Renal cortical epithelial cell (primary cell): ENCODE data around the gene TAS2R60. TPM values are rescaled to one million over a fixed set of nuclear protein-coding genes. Genes with fewer than 3 reads are reported as not detected.
A peak's percentile ranks its signal among the peaks of the same experiment; 100 is the strongest.
"Not testable (repeated sequence)": the region's sequence is repeated elsewhere in the genome, so short reads cannot be mapped to it uniquely, and the experiment has no call there.

Source experiments
- DNase-seq: peaks from one replicate; pipeline ENCODE4 v3.0.0-alpha.2; 2011; ENCODE audit warnings: low read depth
- total RNA-seq: library from RNA; depleted of rRNA; stranded (reverse); fragments of >200 nt; gene quantifications from 2 replicates; pipeline ENCODE4 v1.2.3, GENCODE V29; 2014

The TAS2R60 gene
- total RNA-seq, 1 donor from 2014 or later, result not detected

DNA sequence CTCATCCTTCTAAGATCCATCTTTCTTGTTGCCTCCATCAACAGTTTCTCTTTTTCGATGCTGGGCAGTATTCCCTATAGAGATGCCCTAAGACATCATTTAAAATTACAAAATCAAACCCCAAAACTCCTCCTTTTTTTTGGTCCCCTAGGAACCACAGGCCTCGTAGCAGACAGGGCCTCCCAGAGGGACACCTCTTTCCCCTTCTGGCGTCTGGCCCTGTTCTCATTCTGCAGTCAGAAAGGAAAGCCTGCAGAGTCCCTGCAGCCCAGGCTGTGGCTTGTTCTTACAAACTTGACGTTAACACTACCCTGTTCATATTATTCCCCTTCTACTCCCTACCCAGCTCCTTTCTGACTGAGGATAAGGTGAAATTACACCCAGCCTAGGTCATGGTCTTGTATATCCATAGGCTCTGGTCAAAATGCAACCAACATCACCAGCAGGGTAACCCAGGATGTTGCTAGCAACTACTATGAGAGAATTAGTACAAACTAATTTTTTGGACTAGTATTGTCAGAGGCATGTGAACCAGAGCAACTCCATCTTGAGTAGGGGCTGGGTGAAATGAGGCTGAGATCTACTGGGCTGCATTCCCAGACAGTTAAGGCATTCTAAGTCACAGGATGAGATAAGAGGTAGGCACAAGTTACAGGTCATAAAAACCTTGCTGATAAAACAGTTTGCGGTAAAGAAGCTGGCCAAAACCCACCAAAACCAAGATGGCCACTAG lies 31.1 kb upstream of the TAS2R60 start:
- DNase-seq, result no peak

GRCh38 chr7:143413123-143413522 lies 30.1 kb upstream of the TAS2R60 start:
- DNase-seq, result no peak

DNA sequence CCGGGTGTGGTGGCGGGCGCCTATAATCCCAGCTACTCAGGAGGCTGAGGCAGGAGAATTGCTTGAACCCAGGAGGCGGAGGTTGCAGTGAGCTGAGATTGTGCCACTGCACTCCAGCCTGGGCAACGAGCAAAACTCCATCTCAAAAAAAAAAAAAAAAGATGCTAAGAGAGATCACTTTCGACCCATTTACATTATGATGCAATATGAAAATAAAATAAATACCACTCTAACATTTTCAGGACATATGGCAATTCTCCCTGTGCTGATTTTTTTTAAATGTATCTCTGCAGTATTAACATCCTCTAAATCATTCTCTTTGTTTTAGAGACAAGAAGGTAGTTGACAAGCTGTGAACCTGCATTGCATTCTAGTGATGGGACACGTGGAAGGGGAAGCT lies 28.0 kb upstream of the TAS2R60 start:
- DNase-seq, result not testable (repeated sequence)

GRCh38 chr7:143415742-143416397 lies 27.4 kb upstream of the TAS2R60 start:
- peak; percentile 54 for DNase-seq

DNA sequence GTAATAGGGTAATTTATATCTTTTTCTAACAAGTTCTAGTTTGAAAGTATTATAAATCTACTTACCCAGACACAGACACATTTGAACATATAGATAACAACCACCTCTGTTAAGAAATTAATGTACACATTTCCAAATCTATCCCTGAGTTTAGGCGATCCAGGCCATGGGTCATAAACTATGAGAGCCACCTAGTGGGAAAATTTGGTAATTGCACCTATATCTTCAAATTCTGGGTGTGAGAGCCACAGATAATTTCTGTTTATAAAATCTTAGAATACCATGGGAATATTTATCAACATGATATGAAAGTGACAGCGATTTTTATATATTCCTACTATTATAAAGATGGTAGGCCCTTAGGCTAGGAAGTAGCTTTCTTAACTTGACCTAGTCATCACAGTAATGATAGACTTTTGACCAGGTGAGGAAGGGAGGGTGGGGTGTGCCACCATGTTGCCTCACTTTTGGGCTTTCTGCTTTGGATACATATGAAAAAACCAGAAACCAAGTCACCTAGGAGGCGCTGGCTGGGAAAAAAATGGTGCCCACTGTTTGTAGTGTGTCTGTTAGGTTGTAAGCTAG lies 26.6 kb upstream of the TAS2R60 start:
- peak; percentile 28 for DNase-seq

GRCh38 chr7:143417734-143418383 lies 25.4 kb upstream of the TAS2R60 start:
- no peak for DNase-seq

DNA sequence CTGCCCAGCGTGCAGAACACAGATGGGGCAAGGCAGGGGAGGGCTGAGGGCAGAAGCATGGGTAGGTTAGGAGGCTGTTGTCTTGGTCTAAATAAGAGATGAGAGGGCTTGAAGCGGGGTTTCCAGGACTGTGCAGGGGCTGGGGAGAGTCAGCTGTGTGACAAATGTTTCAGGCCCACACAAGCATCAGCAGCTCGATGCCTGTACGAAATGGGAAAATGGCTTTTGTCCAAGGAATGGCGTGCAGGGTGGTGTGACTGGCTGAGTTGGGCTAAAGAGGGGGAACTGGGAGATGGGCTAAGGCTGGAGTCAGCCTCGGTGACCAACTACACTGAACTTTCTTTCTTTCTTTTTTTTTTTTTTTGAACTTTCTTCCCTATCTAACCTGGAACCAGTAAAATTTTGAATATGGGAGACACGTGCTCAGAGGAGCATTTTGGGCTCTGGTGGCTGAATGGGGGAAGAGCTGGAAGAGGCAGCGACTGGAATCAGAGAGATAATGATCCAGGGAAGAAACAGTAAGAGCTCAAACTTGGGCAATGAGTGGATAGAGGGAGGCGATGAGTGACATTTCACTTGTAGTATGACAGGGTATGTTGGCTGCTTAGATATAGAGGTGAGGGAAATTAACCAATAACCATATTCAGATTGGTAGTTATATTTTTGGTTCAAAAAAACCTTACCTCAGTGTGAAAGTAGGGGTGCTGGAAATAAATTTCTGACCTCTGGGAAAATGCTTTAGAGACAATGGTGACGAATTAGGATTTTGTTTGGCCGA lies 24.4 kb upstream of the TAS2R60 start:
- no peak for DNase-seq

DNA sequence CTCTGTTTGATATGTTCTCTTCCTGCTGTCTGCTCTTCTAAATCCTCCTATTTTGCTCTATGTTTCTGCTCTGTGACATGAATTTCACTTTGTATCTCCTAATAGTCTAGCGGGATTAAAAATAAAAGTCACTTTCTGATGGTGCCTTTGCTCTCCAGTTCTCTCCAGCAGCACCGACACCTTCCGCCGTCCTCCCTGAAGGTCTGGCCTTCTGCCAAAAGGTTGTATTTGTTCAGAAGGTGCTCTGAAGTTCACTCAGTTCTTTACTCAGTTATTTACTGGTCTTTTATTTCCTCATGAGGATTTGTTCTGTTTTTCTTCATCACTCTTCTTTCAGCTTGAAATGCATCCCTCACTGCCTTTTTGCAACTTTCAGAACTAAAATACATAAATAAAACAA lies 23.4 kb upstream of the TAS2R60 start:
- peak; percentile 49 for DNase-seq

- DNase-seq, result not testable (repeated sequence)
Measured at GRCh38 chr7:143420624-143421023, 22.6 kb upstream of the TAS2R60 start.

- no peak for DNase-seq
Measured at GRCh38 chr7:143422033-143422432, 21.2 kb upstream of the TAS2R60 start.

DNA sequence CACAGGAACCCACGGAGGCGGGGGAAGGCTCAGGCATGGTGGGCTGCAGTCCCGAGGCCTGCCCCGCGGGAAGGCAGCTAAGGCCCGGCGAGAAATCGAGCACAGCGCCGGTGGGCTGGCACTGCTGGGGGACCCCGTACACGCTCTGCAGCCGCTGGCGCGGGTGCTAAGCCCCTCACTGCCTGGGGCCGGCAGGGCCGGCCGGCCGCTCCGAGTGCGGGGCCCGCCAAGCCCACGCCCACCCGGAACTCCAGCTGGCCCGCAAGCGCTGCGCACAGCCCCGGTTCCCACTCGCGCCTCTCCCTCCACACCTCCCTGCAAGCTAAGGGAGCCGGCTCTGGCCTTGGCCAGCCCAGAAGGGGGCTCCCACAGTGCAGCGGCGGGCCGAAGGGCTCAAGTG lies 18.8 kb upstream of the TAS2R60 start:
- not testable (repeated sequence) for DNase-seq

DNA sequence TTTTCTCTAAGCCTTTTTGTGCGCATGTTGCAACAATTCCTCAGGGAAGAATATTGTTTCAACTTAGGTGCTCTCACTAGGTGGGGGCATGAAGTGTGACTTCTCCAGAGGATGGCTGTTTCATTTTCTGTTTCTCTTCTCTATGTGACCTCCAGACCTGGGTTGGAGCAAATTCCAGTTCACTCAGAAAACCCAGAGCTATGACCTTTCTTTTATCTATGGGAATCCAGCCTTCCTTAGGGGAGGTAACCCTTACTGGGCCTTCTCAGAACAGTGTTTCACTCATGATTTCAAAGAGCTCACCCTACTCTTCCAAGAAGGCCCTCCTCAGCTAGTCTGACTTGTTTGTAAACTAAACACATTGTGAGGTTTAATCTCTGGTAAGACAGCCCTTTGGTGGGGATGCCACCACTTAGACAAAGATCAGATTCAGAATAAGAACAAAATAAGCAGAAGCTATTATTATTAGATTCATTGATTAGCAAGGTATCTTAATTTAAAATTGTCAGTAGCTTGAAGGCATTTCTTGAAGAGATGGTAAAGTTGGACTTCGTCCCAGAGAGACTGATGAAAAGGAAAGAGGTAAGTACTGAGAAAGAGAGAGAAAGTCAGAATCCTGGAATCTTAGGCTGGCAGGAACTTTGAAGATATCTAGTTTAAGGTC lies 16.6 kb upstream of the TAS2R60 start:
- no peak for DNase-seq

GRCh38 chr7:143429770-143430698 lies 13.2 kb upstream of the TAS2R60 start:
- DNase-seq, result no peak

- no peak for DNase-seq
Measured at GRCh38 chr7:143431109-143431508, 12.1 kb upstream of the TAS2R60 start.

DNA sequence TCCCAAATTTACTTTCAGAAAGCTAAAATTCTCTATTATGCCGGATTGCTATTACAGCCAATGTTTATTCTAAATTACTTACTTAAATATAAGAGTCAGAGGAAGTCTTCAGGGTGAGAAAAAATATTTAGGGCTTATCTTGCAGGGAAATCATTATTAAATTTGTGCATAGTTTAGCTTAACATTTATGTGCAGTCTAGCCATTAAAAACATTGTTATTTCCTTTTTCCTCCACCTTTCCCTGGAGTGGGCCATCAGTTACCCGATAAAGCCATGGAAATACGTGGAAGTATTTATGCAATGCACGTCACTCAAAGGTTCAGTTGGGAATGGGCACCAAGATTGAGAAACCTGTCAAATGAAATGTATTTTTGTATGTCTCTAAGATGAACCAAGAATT lies 9.5 kb upstream of the TAS2R60 start:
- no peak for DNase-seq

- DNase-seq, result peak; percentile 64
Measured at GRCh38 chr7:143434660-143435059, 8.6 kb upstream of the TAS2R60 start.

- no peak for DNase-seq
Measured at GRCh38 chr7:143435266-143435665, 8.0 kb upstream of the TAS2R60 start.

GRCh38 chr7:143436325-143436946 lies 6.8 kb upstream of the TAS2R60 start:
- no peak for DNase-seq

GRCh38 chr7:143437578-143437977 lies 5.7 kb upstream of the TAS2R60 start:
- DNase-seq, result no peak

DNA sequence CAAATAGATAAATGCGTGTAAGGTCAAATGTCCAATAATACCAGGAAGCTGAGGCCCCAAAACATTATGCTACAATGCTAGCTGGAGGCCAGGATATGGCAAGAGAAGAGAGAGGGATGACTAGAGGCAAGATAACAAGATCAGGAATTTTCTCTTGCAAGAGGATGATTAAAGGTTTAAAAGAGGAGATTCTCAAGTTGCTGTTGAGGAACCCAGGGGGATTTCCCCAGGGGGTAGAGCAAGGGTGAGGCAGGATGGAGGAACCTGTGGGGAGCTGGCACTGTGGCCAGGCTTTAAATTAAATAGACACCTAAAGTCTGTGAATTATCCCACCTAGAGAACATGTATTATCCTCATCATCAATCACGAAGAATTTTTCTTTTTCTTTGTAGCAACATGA lies 3.4 kb upstream of the TAS2R60 start:
- no peak for DNase-seq
